Measurements from ENCODE around the gene NOX3. TPM values are rescaled to one million over a fixed set of nuclear protein-coding genes. Genes with fewer than 3 reads are reported as not detected.

Gene NOX3
- total and polyA plus RNA-seq, 2 experiments from 2014 or later: not detected

DNA sequence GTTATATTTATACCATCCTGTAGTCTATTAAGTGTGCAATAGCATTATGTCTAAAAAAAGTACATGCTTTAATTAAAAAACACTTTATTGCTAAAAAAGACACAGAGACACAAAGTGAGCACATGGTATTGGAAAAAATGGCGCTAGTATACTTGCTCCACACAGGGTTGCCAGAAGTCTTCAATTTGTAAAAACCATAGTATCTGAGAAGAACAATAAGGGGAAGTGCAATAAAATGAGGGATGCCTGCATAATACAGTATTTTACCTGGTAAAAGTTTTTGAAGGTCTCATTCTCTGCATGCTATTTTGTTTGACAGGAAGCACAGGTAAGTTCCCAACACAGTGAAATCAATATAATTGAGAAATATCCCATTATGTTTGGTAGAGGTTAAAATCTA, 1.6 kb downstream of the NOX3 start:
- Mint-ChIP-seq H3K4me1 (peaks cover 37% of the 10 kb centered on the region), H3K9me3 (no peaks in the 10 kb centered on the region), H3K36me3 (ENCODE audit: low read depth) (no peaks in the 10 kb centered on the region), H3K27me3 (ENCODE audit: insufficient read depth, low read depth, poor library complexity) (peaks cover 3% of the 10 kb centered on the region), H3K4me3 (no peak overlapping the region), H3K27ac (no peak overlapping the region)
- no peak overlapping the region for H2AFZ ChIP-seq
- no peak overlapping the region for H3K4me3 ChIP-seq
- H3K4me2 ChIP-seq: no peak overlapping the region
- no peaks in the 10 kb centered on the region for H4K20me1 ChIP-seq (replicated peaks; ENCODE audit: insufficient read depth)
- DNase-seq (ENCODE audit: low spot score) (no peak), ATAC-seq (no peak)
- H3F3A ChIP-seq (replicated peaks; ENCODE audit: low read depth): no peaks in the 10 kb centered on the region
- H3K79me2 ChIP-seq (replicated peaks; ENCODE audit: insufficient read depth): no peaks in the 10 kb centered on the region
- H3K4me1 ChIP-seq (ENCODE audit: insufficient read depth): peaks cover 9% of the 10 kb centered on the region
- H3K9me2 ChIP-seq (ENCODE audit: insufficient read depth): no peaks in the 10 kb centered on the region
- H3K36me3 ChIP-seq (ENCODE audit: insufficient read depth): no peaks in the 10 kb centered on the region
- TF ChIP-seq, protein P1, sequence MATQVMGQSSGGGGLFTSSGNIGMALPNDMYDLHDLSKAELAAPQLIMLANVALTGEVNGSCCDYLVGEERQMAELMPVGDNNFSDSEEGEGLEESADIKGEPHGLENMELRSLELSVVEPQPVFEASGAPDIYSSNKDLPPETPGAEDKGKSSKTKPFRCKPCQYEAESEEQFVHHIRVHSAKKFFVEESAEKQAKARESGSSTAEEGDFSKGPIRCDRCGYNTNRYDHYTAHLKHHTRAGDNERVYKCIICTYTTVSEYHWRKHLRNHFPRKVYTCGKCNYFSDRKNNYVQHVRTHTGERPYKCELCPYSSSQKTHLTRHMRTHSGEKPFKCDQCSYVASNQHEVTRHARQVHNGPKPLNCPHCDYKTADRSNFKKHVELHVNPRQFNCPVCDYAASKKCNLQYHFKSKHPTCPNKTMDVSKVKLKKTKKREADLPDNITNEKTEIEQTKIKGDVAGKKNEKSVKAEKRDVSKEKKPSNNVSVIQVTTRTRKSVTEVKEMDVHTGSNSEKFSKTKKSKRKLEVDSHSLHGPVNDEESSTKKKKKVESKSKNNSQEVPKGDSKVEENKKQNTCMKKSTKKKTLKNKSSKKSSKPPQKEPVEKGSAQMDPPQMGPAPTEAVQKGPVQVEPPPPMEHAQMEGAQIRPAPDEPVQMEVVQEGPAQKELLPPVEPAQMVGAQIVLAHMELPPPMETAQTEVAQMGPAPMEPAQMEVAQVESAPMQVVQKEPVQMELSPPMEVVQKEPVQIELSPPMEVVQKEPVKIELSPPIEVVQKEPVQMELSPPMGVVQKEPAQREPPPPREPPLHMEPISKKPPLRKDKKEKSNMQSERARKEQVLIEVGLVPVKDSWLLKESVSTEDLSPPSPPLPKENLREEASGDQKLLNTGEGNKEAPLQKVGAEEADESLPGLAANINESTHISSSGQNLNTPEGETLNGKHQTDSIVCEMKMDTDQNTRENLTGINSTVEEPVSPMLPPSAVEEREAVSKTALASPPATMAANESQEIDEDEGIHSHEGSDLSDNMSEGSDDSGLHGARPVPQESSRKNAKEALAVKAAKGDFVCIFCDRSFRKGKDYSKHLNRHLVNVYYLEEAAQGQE (IDR thresholded peaks at IDR 0.05; ENCODE audit: unreplicated experiment): no peak
- no peak for TF ChIP-seq ZNF114 (CRISPR knock-in tag; IDR thresholded peaks at IDR 0.05)
- TF ChIP-seq, protein P2, sequence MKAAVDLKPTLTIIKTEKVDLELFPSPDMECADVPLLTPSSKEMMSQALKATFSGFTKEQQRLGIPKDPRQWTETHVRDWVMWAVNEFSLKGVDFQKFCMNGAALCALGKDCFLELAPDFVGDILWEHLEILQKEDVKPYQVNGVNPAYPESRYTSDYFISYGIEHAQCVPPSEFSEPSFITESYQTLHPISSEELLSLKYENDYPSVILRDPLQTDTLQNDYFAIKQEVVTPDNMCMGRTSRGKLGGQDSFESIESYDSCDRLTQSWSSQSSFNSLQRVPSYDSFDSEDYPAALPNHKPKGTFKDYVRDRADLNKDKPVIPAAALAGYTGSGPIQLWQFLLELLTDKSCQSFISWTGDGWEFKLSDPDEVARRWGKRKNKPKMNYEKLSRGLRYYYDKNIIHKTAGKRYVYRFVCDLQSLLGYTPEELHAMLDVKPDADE (IDR thresholded peaks at IDR 0.05): no peak
- no peaks in the 10 kb centered on the region for H3K27me3 ChIP-seq (ENCODE audit: insufficient read depth)
- no peak overlapping the region for H3K27ac ChIP-seq (ENCODE audit: low read depth)

DNA sequence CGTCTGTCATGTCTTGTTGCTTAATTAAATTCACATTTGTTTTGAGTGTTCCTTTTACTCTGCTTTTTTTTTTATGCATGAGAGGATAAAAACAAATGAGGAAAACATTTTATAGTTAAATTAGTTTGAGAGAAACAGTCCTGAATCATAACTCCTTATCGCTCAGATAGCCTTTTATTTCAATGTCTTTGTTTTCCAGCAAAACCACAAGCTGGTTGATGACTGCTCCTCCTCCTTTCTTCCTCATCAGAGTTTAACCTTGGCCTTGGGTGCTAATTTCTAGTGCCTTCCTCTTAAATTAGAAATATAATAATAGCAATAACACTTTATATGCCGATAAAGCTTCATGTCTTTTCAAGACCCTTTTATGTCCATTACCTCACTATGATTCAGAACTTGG, 3.1 kb downstream of the NOX3 start:
- no peaks in the 10 kb centered on the region for H3F3A ChIP-seq (replicated peaks; ENCODE audit: low read depth)
- H3K36me3 ChIP-seq (ENCODE audit: insufficient read depth): no peaks in the 10 kb centered on the region
- DNase-seq (ENCODE audit: low spot score): no peak
- H3K4me1 ChIP-seq (ENCODE audit: insufficient read depth): peaks cover 18% of the 10 kb centered on the region
- no peak overlapping the region for H3K4me2 ChIP-seq
- H3K9me2 ChIP-seq (ENCODE audit: insufficient read depth): no peaks in the 10 kb centered on the region
- no peak overlapping the region for H3K4me3 ChIP-seq
- H3K9me3 Mint-ChIP-seq: no peaks in the 10 kb centered on the region
- H3K79me2 ChIP-seq (replicated peaks; ENCODE audit: insufficient read depth): no peaks in the 10 kb centered on the region
- H3K27ac Mint-ChIP-seq: no peak overlapping the region
- H3K4me1 Mint-ChIP-seq: peaks cover 42% of the 10 kb centered on the region
- ATAC-seq: no peak
- H2AFZ ChIP-seq: 0 out of 2 replicates have a peak overlapping the region, but pooled peaks have one; percentile 23
- peaks cover 3% of the 10 kb centered on the region for H3K27me3 Mint-ChIP-seq (ENCODE audit: insufficient read depth, low read depth, poor library complexity)
- no peaks in the 10 kb centered on the region for H4K20me1 ChIP-seq (replicated peaks; ENCODE audit: insufficient read depth)
- no peak overlapping the region for H3K4me3 Mint-ChIP-seq
- no peak overlapping the region for H3K27ac ChIP-seq (ENCODE audit: low read depth)
- TF ChIP-seq, protein P3, sequence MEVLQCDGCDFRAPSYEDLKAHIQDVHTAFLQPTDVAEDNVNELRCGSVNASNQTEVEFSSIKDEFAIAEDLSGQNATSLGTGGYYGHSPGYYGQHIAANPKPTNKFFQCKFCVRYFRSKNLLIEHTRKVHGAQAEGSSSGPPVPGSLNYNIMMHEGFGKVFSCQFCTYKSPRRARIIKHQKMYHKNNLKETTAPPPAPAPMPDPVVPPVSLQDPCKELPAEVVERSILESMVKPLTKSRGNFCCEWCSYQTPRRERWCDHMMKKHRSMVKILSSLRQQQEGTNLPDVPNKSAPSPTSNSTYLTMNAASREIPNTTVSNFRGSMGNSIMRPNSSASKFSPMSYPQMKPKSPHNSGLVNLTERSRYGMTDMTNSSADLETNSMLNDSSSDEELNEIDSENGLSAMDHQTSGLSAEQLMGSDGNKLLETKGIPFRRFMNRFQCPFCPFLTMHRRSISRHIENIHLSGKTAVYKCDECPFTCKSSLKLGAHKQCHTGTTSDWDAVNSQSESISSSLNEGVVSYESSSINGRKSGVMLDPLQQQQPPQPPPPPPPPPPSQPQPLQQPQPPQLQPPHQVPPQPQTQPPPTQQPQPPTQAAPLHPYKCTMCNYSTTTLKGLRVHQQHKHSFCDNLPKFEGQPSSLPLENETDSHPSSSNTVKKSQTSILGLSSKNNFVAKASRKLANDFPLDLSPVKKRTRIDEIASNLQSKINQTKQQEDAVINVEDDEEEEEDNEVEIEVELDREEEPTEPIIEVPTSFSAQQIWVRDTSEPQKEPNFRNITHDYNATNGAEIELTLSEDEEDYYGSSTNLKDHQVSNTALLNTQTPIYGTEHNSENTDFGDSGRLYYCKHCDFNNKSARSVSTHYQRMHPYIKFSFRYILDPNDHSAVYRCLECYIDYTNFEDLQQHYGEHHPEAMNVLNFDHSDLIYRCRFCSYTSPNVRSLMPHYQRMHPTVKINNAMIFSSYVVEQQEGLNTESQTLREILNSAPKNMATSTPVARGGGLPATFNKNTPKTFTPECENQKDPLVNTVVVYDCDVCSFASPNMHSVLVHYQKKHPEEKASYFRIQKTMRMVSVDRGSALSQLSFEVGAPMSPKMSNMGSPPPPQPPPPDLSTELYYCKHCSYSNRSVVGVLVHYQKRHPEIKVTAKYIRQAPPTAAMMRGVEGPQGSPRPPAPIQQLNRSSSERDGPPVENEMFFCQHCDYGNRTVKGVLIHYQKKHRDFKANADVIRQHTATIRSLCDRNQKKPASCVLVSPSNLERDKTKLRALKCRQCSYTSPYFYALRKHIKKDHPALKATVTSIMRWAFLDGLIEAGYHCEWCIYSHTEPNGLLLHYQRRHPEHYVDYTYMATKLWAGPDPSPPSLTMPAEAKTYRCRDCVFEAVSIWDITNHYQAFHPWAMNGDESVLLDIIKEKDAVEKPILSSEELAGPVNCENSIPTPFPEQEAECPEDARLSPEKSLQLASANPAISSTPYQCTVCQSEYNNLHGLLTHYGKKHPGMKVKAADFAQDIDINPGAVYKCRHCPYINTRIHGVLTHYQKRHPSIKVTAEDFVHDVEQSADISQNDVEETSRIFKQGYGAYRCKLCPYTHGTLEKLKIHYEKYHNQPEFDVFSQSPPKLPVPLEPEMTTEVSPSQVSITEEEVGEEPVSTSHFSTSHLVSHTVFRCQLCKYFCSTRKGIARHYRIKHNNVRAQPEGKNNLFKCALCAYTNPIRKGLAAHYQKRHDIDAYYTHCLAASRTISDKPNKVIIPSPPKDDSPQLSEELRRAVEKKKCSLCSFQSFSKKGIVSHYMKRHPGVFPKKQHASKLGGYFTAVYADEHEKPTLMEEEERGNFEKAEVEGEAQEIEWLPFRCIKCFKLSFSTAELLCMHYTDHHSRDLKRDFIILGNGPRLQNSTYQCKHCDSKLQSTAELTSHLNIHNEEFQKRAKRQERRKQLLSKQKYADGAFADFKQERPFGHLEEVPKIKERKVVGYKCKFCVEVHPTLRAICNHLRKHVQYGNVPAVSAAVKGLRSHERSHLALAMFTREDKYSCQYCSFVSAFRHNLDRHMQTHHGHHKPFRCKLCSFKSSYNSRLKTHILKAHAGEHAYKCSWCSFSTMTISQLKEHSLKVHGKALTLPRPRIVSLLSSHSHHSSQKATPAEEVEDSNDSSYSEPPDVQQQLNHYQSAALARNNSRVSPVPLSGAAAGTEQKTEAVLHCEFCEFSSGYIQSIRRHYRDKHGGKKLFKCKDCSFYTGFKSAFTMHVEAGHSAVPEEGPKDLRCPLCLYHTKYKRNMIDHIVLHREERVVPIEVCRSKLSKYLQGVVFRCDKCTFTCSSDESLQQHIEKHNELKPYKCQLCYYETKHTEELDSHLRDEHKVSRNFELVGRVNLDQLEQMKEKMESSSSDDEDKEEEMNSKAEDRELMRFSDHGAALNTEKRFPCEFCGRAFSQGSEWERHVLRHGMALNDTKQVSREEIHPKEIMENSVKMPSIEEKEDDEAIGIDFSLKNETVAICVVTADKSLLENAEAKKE (CRISPR knock-in tag; IDR thresholded peaks at IDR 0.05): no peak
- no peak for TF ChIP-seq JUNB (IDR thresholded peaks at IDR 0.05; ENCODE audit: unreplicated experiment)
- TF ChIP-seq POLR2AphosphoS5 (IDR thresholded peaks at IDR 0.05; ENCODE audit: low read depth): no peak
- no peak for TF ChIP-seq NANOG (IDR thresholded peaks at IDR 0.05; ENCODE audit: borderline replicate concordance)
- no peak for TF ChIP-seq CREB1 (CRISPR knock-in tag; IDR thresholded peaks at IDR 0.05; ENCODE audit: low read depth)
- H3K27me3 ChIP-seq (ENCODE audit: insufficient read depth): no peaks in the 10 kb centered on the region
- no peaks in the 10 kb centered on the region for H3K36me3 Mint-ChIP-seq (ENCODE audit: low read depth)
